SK-N-MC (cell line): ENCODE results near the gene FNDC3B.

Experiments
- FOXP2 ChIP-seq: optimal IDR thresholded peaks from 2 replicates; pipeline ENCODE3; 2011; ENCODE audit warnings: mild to moderate bottlenecking, moderate library complexity; ENCODE audit not compliant: insufficient read depth; ENCODE audit errors: extremely low read length, control extremely low read depth
- POLR2AphosphoS5 ChIP-seq: IDR thresholded peaks from 2 replicates; pipeline ENCODE4 v1.6.1; 2012; ENCODE audit warnings: mild to moderate bottlenecking, low read depth, low read length, borderline replicate concordance

DNA sequence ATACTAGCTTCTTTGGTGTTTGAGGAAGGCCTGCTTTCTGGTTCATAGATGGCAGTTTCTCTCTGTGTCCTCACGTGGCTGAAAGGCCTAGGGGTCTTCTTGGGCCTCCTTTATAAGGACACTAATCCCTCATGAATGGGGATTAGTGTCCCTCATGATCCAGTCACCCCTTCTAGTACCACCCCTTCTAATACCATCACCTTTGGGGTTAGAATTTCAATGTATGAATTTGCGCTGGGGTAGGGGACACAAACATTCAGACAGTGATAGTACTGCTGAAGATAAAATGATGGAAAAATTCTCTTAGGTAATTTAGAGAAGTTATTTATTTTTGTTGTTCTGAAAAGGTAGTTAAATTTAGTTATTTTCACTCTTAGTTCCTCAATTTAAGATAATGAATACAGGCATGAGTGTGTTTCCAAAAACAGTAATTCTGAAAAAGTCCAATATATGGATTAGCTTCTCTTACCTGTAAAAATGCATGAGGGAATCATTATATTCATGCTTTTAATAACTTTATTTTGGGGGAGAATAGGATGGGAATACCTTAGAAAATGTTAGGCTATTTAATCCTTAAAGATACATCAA, 103.6 kb downstream of the FNDC3B start:
- TF ChIP-seq POLR2AphosphoS5 (no peak), FOXP2 (no peak)
